ENCODE results near the gene MLIP. TPM values are rescaled to one million over a fixed set of nuclear protein-coding genes. Genes with fewer than 3 reads are reported as not detected.

Gene MLIP
- total RNA-seq, 1 donor from 2014 or later = not detected

- TF ChIP-seq CTCF (IDR thresholded peaks at IDR 0.05) = no peak
- no peak for TF ChIP-seq EZH2 (IDR thresholded peaks at IDR 0.05)
- no peak for TF ChIP-seq EZH2phosphoT487 (IDR thresholded peaks at IDR 0.05)
- Histone ChIP-seq H3K4me1 (no peaks in the 10 kb centered on the region), H4K20me1 (ENCODE audit: low read depth) (no peaks in the 10 kb centered on the region), H3K27me3 (no peaks in the 10 kb centered on the region), H3K79me2 (ENCODE audit: low read depth) (no peaks in the 10 kb centered on the region), H2AFZ (replicated peaks) (no peak overlapping the region), H3K4me2 (no peak overlapping the region), H3K4me3 (no peak overlapping the region), H3F3A (ENCODE audit: low read depth) (no peaks in the 10 kb centered on the region), H3K36me3 (no peaks in the 10 kb centered on the region), H3K9ac (no peak overlapping the region), H3K9me3 (ENCODE audit: low read depth) (peaks cover 3% of the 10 kb centered on the region), H3K27ac (no peak overlapping the region)
- Mint-ChIP-seq H3K9me3 (no peaks in the 10 kb centered on the region), H3K4me3 (no peak overlapping the region), H3K27me3 (ENCODE audit: insufficient read depth, low read depth) (peaks cover 2% of the 10 kb centered on the region), H3K4me1 (no peaks in the 10 kb centered on the region), H3K36me3 (no peaks in the 10 kb centered on the region), H3K27ac (no peak overlapping the region)
- no peak for DNase-seq (ENCODE audit: low spot score)
Observed at GRCh38 chr6:54179152-54179551, 67.9 kb downstream of the MLIP start.

- Mint-ChIP-seq H3K4me1 (no peaks in the 10 kb centered on the region), H3K9me3 (no peaks in the 10 kb centered on the region), H3K36me3 (no peaks in the 10 kb centered on the region), H3K27ac (no peak overlapping the region), H3K27me3 (ENCODE audit: insufficient read depth, low read depth) (peaks cover 2% of the 10 kb centered on the region), H3K4me3 (no peak overlapping the region)
- H3K9ac ChIP-seq = no peak overlapping the region
- H3K27ac ChIP-seq = no peak overlapping the region
- no peak for DNase-seq (ENCODE audit: low spot score)
- H3K4me2 ChIP-seq = no peak overlapping the region
- TF ChIP-seq CTCF (IDR thresholded peaks at IDR 0.05) (no peak), EZH2 (IDR thresholded peaks at IDR 0.05) (no peak), EZH2phosphoT487 (IDR thresholded peaks at IDR 0.05) (no peak)
- no peaks in the 10 kb centered on the region for H4K20me1 ChIP-seq (ENCODE audit: low read depth)
- no peak overlapping the region for H2AFZ ChIP-seq (replicated peaks)
- no peaks in the 10 kb centered on the region for H3K79me2 ChIP-seq (ENCODE audit: low read depth)
- no peaks in the 10 kb centered on the region for H3F3A ChIP-seq (ENCODE audit: low read depth)
- no peaks in the 10 kb centered on the region for H3K9me3 ChIP-seq (ENCODE audit: low read depth)
- H3K4me1 ChIP-seq = no peaks in the 10 kb centered on the region
- no peaks in the 10 kb centered on the region for H3K36me3 ChIP-seq
- H3K27me3 ChIP-seq = no peaks in the 10 kb centered on the region
- no peak overlapping the region for H3K4me3 ChIP-seq
Observed at GRCh38 chr6:54183616-54184015, 72.4 kb downstream of the MLIP start.

GRCh38 chr6:54185885-54186284 is 74.6 kb downstream of the MLIP start:
- Mint-ChIP-seq H3K27ac (no peak overlapping the region), H3K4me1 (no peaks in the 10 kb centered on the region), H3K27me3 (ENCODE audit: insufficient read depth, low read depth) (peaks cover 2% of the 10 kb centered on the region), H3K4me3 (no peak overlapping the region), H3K9me3 (no peaks in the 10 kb centered on the region), H3K36me3 (no peaks in the 10 kb centered on the region)
- Histone ChIP-seq H4K20me1 (ENCODE audit: low read depth) (no peaks in the 10 kb centered on the region), H2AFZ (replicated peaks) (no peak overlapping the region), H3K36me3 (no peaks in the 10 kb centered on the region), H3K4me3 (no peak overlapping the region), H3K4me2 (no peak overlapping the region), H3K9me3 (ENCODE audit: low read depth) (no peaks in the 10 kb centered on the region), H3F3A (ENCODE audit: low read depth) (no peaks in the 10 kb centered on the region), H3K9ac (no peak overlapping the region), H3K79me2 (ENCODE audit: low read depth) (no peaks in the 10 kb centered on the region), H3K4me1 (no peaks in the 10 kb centered on the region), H3K27ac (no peak overlapping the region), H3K27me3 (no peaks in the 10 kb centered on the region)
- no peak for TF ChIP-seq EZH2phosphoT487 (IDR thresholded peaks at IDR 0.05)
- TF ChIP-seq EZH2 (IDR thresholded peaks at IDR 0.05) = no peak
- TF ChIP-seq CTCF (IDR thresholded peaks at IDR 0.05) = no peak
- no peak for DNase-seq (ENCODE audit: low spot score)

Measured in neural progenitor cell (in vitro differentiated cells).